PC-3 (cell line): ENCODE results near the gene WDR1. TPM values are rescaled to one million over a fixed set of nuclear protein-coding genes. Genes with fewer than 3 reads are reported as not detected.

ENCODE experiments used
- ATAC-seq: fragments of 200-7000 bp; cut with Tn5 transposase; 2 replicates; pipeline ENCODE4 v1.9.1; 2020; ENCODE audit warnings: mild to moderate bottlenecking, moderate library complexity
- BruUV-seq: library from RNA; stranded (reverse); fragments of 400-500 nt; replicated peaks from 2 replicates; lab custom pipeline; 2021; lab: Mats Ljungman, UMichigan
- CTCF ChIA-PET: fragments of 300-600 bp; sonication (Branson Sonifier 250); formaldehyde crosslinking; loops from one replicate; lab custom pipeline; 2022; ENCODE audit warnings: antibody characterized with exemption; lab: Charles Lee
- POLR2A ChIA-PET: fragments of 300-600 bp; sonication (Branson Sonifier 250); formaldehyde crosslinking; loops from one replicate; lab custom pipeline; 2022; ENCODE audit warnings: antibody characterized with exemption; ENCODE audit not compliant: unreplicated experiment; lab: Charles Lee
- DNase-seq: peaks from one replicate; pipeline ENCODE4 v3.0.0-alpha.2; 2015
- H2AFZ ChIP-seq: fragments of 300-600 bp; sonication (generic); 2 replicates; pipeline ENCODE4 v1.6.0; 2016; ENCODE audit warnings: antibody characterized with exemption, low read length
- H3F3A ChIP-seq: fragments of 300-600 bp; sonication (generic); one replicate; pipeline ENCODE4 v1.6.0; 2017; ENCODE audit warnings: antibody characterized with exemption, low read length, control low read depth, mild to moderate bottlenecking; ENCODE audit not compliant: unreplicated experiment
- H3K27ac ChIP-seq: fragments of 300-600 bp; sonication (generic); 2 replicates; pipeline ENCODE4 v1.5.1; 2016; ENCODE audit warnings: mild to moderate bottlenecking, low read length
- H3K27me3 ChIP-seq: fragments of 300-600 bp; sonication (generic); 2 replicates; pipeline ENCODE4 v1.6.1; 2016; ENCODE audit warnings: low read length, mixed read lengths
- H3K36me3 ChIP-seq: fragments of 300-600 bp; sonication (generic); 2 replicates; pipeline ENCODE4 v1.6.1; 2016; ENCODE audit warnings: low read depth, mixed run types, low read length, mixed read lengths
- H3K4me1 ChIP-seq: fragments of 300-600 bp; sonication (generic); 2 replicates; pipeline ENCODE4 v1.5.1; 2016; ENCODE audit warnings: low read length; ENCODE audit not compliant: insufficient read depth
- H3K4me2 ChIP-seq: fragments of 300-600 bp; sonication (generic); 2 replicates; pipeline ENCODE4 v1.6.0; 2016; ENCODE audit warnings: low read length
- H3K4me3 ChIP-seq: fragments of 300-600 bp; sonication (generic); 2 replicates; pipeline ENCODE4 v1.5.1; 2016; ENCODE audit warnings: mild to moderate bottlenecking, low read length, mixed read lengths
- H3K79me2 ChIP-seq: fragments of 300-600 bp; sonication (generic); 2 replicates; pipeline ENCODE4 v1.6.1; 2017; ENCODE audit warnings: low read length, mixed read lengths
- H3K9ac ChIP-seq: fragments of 300-600 bp; sonication (generic); 2 replicates; pipeline ENCODE4 v1.6.0; 2016; ENCODE audit warnings: mild to moderate bottlenecking, low read length
- H3K9me2 ChIP-seq: fragments of 300-600 bp; sonication (generic); replicated peaks from 2 replicates; pipeline ENCODE4 v1.6.1; 2016; ENCODE audit warnings: mixed run types, low read length, mixed read lengths
- H3K9me3 ChIP-seq: fragments of 300-600 bp; sonication (generic); 2 replicates; pipeline ENCODE4 v1.6.1; 2016; ENCODE audit warnings: low read length, mixed read lengths
- H4K20me1 ChIP-seq: fragments of 300-600 bp; sonication (generic); 2 replicates; pipeline ENCODE4 v1.6.1; 2016; ENCODE audit warnings: low read length, mixed read lengths
- EZH2 ChIP-seq: fragments of 300-600 bp; sonication (generic); IDR thresholded peaks from one replicate; pipeline ENCODE4 v1.6.1; 2017; ENCODE audit warnings: antibody characterized with exemption, mild to moderate bottlenecking, low read length; ENCODE audit not compliant: unreplicated experiment
- EZH2phosphoT487 ChIP-seq: fragments of 300-600 bp; sonication (generic); IDR thresholded peaks from 2 replicates; pipeline ENCODE4 v1.6.1; 2018; ENCODE audit warnings: mild to moderate bottlenecking, antibody characterized with exemption, low read length, borderline replicate concordance
- intact Hi-C: fragments of 100-400 bp; cut with micrococcal nuclease; formaldehyde crosslinking; loops from 2 replicates; pipeline ENCODE4 v1.9.0; 2023
- total RNA-seq: library from RNA; depleted of rRNA; stranded (reverse); fragments of >200 nt; gene quantifications from 2 replicates; pipeline ENCODE4 v1.2.3, GENCODE V29; 2014
- TF ChIP-seq, protein P1 (sequence below): fragments of 300-600 bp; sonication (generic); conservative IDR thresholded peaks from 2 replicates; pipeline ENCODE4 v1.5.1; 2017; ENCODE audit warnings: antibody characterized with exemption, low read depth, mild to moderate bottlenecking, low read length

WDR1 gene
- total RNA-seq, 1 experiment from 2014 or later: 150 TPM

DNA sequence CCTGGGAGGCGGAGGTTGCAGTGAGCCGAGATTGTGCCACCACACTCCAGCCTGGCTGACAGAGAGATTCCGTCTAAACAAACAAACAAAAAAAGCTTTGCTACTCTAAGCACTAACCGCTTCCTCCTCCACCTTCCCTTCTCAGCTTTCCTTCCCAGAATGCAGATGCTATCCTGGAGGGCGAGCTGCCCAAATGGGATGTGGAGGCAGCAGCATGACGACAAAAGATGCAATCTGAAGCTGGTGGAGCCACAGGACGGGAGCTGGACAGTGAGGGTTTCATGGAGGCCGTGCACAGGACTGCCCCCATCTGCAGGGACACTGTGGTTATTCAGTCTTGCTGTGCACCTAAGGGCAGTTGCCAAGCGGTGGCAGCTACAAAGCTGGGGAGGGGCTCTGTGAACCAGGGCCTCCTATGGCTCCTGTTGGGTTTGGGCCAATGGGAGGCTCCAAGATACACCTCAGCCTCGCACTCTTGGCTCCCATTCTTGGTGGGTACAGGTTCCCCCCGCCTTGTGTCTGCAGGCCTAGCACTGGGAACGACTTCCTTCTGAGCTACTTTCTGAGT lies 47.4 kb downstream of the WDR1 start:
- Histone ChIP-seq H3K36me3 (peaks cover 8% of the 10 kb centered on the region), H3K4me2 (no peak overlapping the region)
- BruUV-seq: no TSS peak

DNA sequence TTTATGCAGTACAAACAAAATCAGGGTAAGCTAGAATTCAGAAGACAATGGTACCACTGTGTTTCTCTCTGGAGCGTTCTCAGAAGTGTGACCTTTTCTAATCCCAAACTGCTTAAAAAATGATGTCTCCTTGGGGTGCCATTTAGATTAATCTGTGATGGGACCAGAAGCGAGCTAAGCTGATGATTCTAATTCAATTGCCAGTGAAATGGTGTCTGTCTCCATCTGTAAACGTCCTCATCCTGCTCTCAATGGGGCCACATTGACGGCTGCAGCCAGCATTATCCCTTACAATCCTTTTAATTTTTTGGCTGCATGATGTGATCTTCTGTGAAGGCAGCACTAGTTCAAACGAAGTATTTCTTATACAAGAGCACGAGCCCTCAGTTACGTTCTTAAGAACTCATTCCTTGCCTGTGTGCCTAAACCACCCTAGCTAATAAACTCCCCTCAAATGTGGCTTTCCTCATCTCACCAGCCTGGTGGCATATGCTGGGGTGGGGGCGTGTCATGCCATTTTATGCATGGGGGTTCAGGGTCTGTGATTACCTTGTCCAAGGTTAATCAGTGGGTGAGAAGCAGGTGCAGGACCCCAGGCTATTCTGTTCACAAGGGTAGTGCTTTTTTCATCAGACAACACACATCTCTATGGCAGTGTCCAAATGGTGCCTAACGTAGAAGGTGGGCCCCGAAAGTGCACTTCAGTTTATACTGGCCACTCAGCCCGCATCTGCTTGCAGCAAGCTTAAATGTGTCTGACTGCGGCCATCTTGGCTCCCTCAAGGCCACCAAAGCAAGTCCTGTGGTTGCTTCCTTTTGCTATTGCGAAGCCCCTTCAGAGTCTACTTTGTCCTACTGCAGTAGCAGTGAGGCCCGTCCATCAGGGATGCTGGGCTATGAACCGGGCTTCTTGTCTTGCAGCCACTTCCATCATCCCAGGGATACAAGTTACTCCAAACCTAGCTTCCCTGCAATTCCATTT lies 49.6 kb downstream of the WDR1 start:
- Histone ChIP-seq H3K4me2 (no peak overlapping the region), H3K36me3 (no peaks in the 10 kb centered on the region), H3K9me2 (no peaks in the 10 kb centered on the region), H4K20me1 (no peaks in the 10 kb centered on the region), H3K79me2 (no peaks in the 10 kb centered on the region), H3K9me3 (no peaks in the 10 kb centered on the region), H3K4me3 (no peak overlapping the region), H3K27me3 (no peaks in the 10 kb centered on the region), H3F3A (no peaks in the 10 kb centered on the region), H2AFZ (no peak overlapping the region), H3K9ac (no peak overlapping the region), H3K4me1 (peaks cover 3% of the 10 kb centered on the region), H3K27ac (no peak overlapping the region)
- TF ChIP-seq EZH2 (no peak), EZH2phosphoT487 (no peak)
- TF ChIP-seq, protein P1, sequence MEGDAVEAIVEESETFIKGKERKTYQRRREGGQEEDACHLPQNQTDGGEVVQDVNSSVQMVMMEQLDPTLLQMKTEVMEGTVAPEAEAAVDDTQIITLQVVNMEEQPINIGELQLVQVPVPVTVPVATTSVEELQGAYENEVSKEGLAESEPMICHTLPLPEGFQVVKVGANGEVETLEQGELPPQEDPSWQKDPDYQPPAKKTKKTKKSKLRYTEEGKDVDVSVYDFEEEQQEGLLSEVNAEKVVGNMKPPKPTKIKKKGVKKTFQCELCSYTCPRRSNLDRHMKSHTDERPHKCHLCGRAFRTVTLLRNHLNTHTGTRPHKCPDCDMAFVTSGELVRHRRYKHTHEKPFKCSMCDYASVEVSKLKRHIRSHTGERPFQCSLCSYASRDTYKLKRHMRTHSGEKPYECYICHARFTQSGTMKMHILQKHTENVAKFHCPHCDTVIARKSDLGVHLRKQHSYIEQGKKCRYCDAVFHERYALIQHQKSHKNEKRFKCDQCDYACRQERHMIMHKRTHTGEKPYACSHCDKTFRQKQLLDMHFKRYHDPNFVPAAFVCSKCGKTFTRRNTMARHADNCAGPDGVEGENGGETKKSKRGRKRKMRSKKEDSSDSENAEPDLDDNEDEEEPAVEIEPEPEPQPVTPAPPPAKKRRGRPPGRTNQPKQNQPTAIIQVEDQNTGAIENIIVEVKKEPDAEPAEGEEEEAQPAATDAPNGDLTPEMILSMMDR: no peak
- POLR2A ChIA-PET: no interaction called here
- CTCF ChIA-PET: no interaction called here
- DNase-seq (no peak), ATAC-seq (no peak)
- intact Hi-C loops: no loop called here
- BruUV-seq: no TSS peak

More for the DNA sequence above, 47.4 kb downstream of the WDR1 start:
- Histone ChIP-seq H3K79me2 (no peaks in the 10 kb centered on the region), H4K20me1 (no peaks in the 10 kb centered on the region), H3K9ac (no peak overlapping the region), H3K27ac (no peak overlapping the region), H3F3A (no peaks in the 10 kb centered on the region), H3K4me1 (no peaks in the 10 kb centered on the region), H3K27me3 (no peaks in the 10 kb centered on the region), H3K9me2 (no peaks in the 10 kb centered on the region), H3K4me3 (no peak overlapping the region), H3K9me3 (no peaks in the 10 kb centered on the region), H2AFZ (no peak overlapping the region)
- ChIA-PET CTCF (no interaction called here), POLR2A (no interaction called here)
- no peak for TF ChIP-seq EZH2
- TF ChIP-seq, protein P1: no peak
- no peak for TF ChIP-seq EZH2phosphoT487
- intact Hi-C loops: no loop called here
- DNase-seq (no peak), ATAC-seq (no peak)

GRCh38 chr4:10066206-10066605 lies 50.4 kb downstream of the WDR1 start:
- Histone ChIP-seq H3K79me2 (no peaks in the 10 kb centered on the region), H3K9ac (no peak overlapping the region), H3K27ac (no peak overlapping the region), H3K4me3 (no peak overlapping the region), H3K4me1 (peaks cover 8% of the 10 kb centered on the region), H3K9me2 (no peaks in the 10 kb centered on the region), H3K36me3 (no peaks in the 10 kb centered on the region), H2AFZ (no peak overlapping the region), H3F3A (no peaks in the 10 kb centered on the region), H3K27me3 (no peaks in the 10 kb centered on the region), H3K4me2 (no peak overlapping the region), H4K20me1 (no peaks in the 10 kb centered on the region), H3K9me3 (no peaks in the 10 kb centered on the region)
- DNase-seq: no peak
- no TSS peak for BruUV-seq
- no peak for ATAC-seq
- ChIA-PET POLR2A (no interaction called here), CTCF (no interaction called here)
- intact Hi-C loops: no loop called here
- TF ChIP-seq EZH2 (no peak), EZH2phosphoT487 (no peak)
- TF ChIP-seq, protein P1: no peak
